ENCODE measurements around the gene MSH3. TPM values are rescaled to one million over a fixed set of nuclear protein-coding genes. Genes with fewer than 3 reads are reported as not detected.

The MSH3 gene
- total RNA-seq, 1 experiment from 2014 or later: 17.2 TPM

- no peak for DNase-seq
- TF ChIP-seq, protein P1, sequence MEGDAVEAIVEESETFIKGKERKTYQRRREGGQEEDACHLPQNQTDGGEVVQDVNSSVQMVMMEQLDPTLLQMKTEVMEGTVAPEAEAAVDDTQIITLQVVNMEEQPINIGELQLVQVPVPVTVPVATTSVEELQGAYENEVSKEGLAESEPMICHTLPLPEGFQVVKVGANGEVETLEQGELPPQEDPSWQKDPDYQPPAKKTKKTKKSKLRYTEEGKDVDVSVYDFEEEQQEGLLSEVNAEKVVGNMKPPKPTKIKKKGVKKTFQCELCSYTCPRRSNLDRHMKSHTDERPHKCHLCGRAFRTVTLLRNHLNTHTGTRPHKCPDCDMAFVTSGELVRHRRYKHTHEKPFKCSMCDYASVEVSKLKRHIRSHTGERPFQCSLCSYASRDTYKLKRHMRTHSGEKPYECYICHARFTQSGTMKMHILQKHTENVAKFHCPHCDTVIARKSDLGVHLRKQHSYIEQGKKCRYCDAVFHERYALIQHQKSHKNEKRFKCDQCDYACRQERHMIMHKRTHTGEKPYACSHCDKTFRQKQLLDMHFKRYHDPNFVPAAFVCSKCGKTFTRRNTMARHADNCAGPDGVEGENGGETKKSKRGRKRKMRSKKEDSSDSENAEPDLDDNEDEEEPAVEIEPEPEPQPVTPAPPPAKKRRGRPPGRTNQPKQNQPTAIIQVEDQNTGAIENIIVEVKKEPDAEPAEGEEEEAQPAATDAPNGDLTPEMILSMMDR (IDR thresholded peaks at IDR 0.05; ENCODE audit: unreplicated experiment): no peak
- intact Hi-C loops (cut with micrococcal nuclease; ENCODE audit: unreplicated experiment): no loop called here
- H3K27me3 Mint-ChIP-seq (ENCODE audit: unreplicated experiment): no peaks in the 10 kb centered on the region
- no peaks in the 10 kb centered on the region for H3K4me1 Mint-ChIP-seq (ENCODE audit: low read depth, unreplicated experiment)
- no peak overlapping the region for H3K4me3 Mint-ChIP-seq (ENCODE audit: low read depth, unreplicated experiment)
- no peaks in the 10 kb centered on the region for H3K36me3 Mint-ChIP-seq (ENCODE audit: insufficient read depth, unreplicated experiment)
- BruUV-seq (replicated peaks): no TSS peak
- CTCF ChIA-PET: no interaction called here
- no peaks in the 10 kb centered on the region for H3K9me3 Mint-ChIP-seq (ENCODE audit: low read depth, unreplicated experiment)
- no peak overlapping the region for H3K27ac Mint-ChIP-seq (ENCODE audit: unreplicated experiment)
These were observed 250.2 kb downstream of the MSH3 start for GRCh38 chr5:80904533-80905187.

- intact Hi-C loops (cut with micrococcal nuclease; ENCODE audit: unreplicated experiment): no loop called here
- H3K4me3 Mint-ChIP-seq (ENCODE audit: low read depth, unreplicated experiment): no peak overlapping the region
- H3K27me3 Mint-ChIP-seq (ENCODE audit: unreplicated experiment): no peaks in the 10 kb centered on the region
- H3K4me1 Mint-ChIP-seq (ENCODE audit: low read depth, unreplicated experiment): no peaks in the 10 kb centered on the region
- no peaks in the 10 kb centered on the region for H3K9me3 Mint-ChIP-seq (ENCODE audit: low read depth, unreplicated experiment)
- H3K27ac Mint-ChIP-seq (ENCODE audit: unreplicated experiment): no peak overlapping the region
- BruUV-seq (replicated peaks): no TSS peak
- no peak for DNase-seq
- CTCF ChIA-PET: interaction anchor here (0.5 kb wide), 1 partner anchor 15 kb away, joined by 3 read pairs; no protein-coding TSS in a partner anchor
- TF ChIP-seq, protein P1 (IDR thresholded peaks at IDR 0.05; ENCODE audit: unreplicated experiment): no peak
- H3K36me3 Mint-ChIP-seq (ENCODE audit: insufficient read depth, unreplicated experiment): no peaks in the 10 kb centered on the region
These were observed 251.0 kb downstream of the MSH3 start for GRCh38 chr5:80905405-80905804.

DNA sequence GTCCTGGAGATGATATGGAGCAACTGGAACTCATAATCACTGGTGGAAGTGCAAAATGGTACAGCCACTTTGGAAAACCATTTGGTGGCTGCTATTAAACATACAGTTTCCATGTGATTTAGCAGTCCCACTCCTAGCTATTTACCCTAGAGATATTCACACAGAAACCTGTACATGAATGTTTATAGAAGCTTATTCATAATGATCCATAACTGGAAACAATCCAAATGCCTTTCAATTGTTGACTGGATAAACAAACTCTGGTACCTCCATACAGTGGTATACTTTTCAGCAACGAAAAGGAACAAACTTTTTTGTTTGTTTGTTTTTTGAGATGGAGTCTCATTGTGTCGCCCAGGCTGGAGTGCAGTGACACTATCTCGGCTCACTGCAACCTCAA lies 258.0 kb downstream of the MSH3 start:
- no peaks in the 10 kb centered on the region for H3K4me1 Mint-ChIP-seq (ENCODE audit: low read depth, unreplicated experiment)
- CTCF ChIA-PET: no interaction called here
- no peak overlapping the region for H3K27ac Mint-ChIP-seq (ENCODE audit: unreplicated experiment)
- H3K9me3 Mint-ChIP-seq (ENCODE audit: low read depth, unreplicated experiment): no peaks in the 10 kb centered on the region
- H3K4me3 Mint-ChIP-seq (ENCODE audit: low read depth, unreplicated experiment): no peak overlapping the region
- H3K27me3 Mint-ChIP-seq (ENCODE audit: unreplicated experiment): no peaks in the 10 kb centered on the region
- TF ChIP-seq, protein P1 (IDR thresholded peaks at IDR 0.05; ENCODE audit: unreplicated experiment): no peak
- intact Hi-C loops (cut with micrococcal nuclease; ENCODE audit: unreplicated experiment): no loop called here
- H3K36me3 Mint-ChIP-seq (ENCODE audit: insufficient read depth, unreplicated experiment): no peaks in the 10 kb centered on the region
- no peak for DNase-seq
- no TSS peak for BruUV-seq (replicated peaks)

DNA sequence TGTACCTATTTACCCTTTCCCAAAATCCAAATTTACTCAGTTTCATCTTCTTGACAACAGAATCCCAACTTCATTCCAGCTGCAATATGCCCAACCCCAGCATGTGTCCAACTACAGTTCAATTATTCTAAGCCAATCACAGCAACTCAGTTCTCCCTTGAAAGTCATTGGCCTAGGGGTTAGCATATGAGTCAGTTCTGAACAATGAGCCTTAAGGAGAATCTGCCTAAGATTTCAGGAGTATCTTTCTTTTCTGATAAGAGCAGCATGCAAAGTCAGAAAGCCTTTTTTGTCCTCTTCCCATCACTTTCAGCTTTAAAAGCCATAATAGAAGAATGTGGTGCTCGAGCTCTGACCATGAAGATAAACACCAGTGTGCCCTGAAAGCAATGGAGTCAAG lies 261.3 kb downstream of the MSH3 start:
- DNase-seq: no peak
- no peaks in the 10 kb centered on the region for H3K27me3 Mint-ChIP-seq (ENCODE audit: unreplicated experiment)
- CTCF ChIA-PET: interaction anchor here (0.6 kb wide), 1 partner anchor 89 kb away, joined by 3 read pairs; no protein-coding TSS in a partner anchor
- no peak overlapping the region for H3K27ac Mint-ChIP-seq (ENCODE audit: unreplicated experiment)
- no peak overlapping the region for H3K4me3 Mint-ChIP-seq (ENCODE audit: low read depth, unreplicated experiment)
- TF ChIP-seq, protein P1 (IDR thresholded peaks at IDR 0.05; ENCODE audit: unreplicated experiment): no peak
- intact Hi-C loops (cut with micrococcal nuclease; ENCODE audit: unreplicated experiment): no loop called here
- no TSS peak for BruUV-seq (replicated peaks)
- H3K36me3 Mint-ChIP-seq (ENCODE audit: insufficient read depth, unreplicated experiment): no peaks in the 10 kb centered on the region
- no peaks in the 10 kb centered on the region for H3K9me3 Mint-ChIP-seq (ENCODE audit: low read depth, unreplicated experiment)
- H3K4me1 Mint-ChIP-seq (ENCODE audit: low read depth, unreplicated experiment): peaks cover 24% of the 10 kb centered on the region

All from Calu3 (cell line).